Uterus (tissue), 4 donors: Measurements from ENCODE around the gene RCN2. TPM values are rescaled to one million over a fixed set of nuclear protein-coding genes. Genes with fewer than 3 reads are reported as not detected.
"Not testable (repeated sequence)": the region's sequence is repeated elsewhere in the genome, so short reads cannot be mapped to it uniquely, and the experiment has no call there.

Source experiments
- DNase-seq, 2 donors: peaks; one replicate each; pipeline ENCODE4 v3.0.0-alpha.2; 2019 to 2020
- H3K27ac ChIP-seq, 2 donors: fragments of 200-600 bp; sonication (generic); 1 replicate in 1 of 2; 2 replicates in 1 of 2; pipeline ENCODE4 v1.5.1; 2016 to 2018
- H3K27me3 ChIP-seq, 2 donors: fragments of 200-600 bp; sonication (generic); one replicate each; pipeline ENCODE4 v1.5.1; 2018 to 2019; ENCODE audit warnings: control low read depth in 1 of 2
- H3K36me3 ChIP-seq, 2 donors: fragments of 200-600 bp; sonication (generic); one replicate each; pipeline ENCODE4 v1.5.1; 2019; ENCODE audit warnings: control low read depth in 1 of 2
- H3K4me1 ChIP-seq, 2 donors: fragments of 200-600 bp; sonication (generic); one replicate each; pipeline ENCODE4 v1.5.1; 2018 to 2019; ENCODE audit warnings: control low read depth in 1 of 2
- H3K4me3 ChIP-seq, 2 donors: fragments of 200-600 bp; sonication (generic); 1 replicate in 1 of 2; 2 replicates in 1 of 2; pipeline ENCODE4 v1.5.1; 2018 to 2019; ENCODE audit warnings: mild to moderate bottlenecking in 1 of 2
- H3K9me3 ChIP-seq, 2 donors: fragments of 200-600 bp; sonication (generic); one replicate each; pipeline ENCODE4 v1.5.1; 2019; ENCODE audit warnings: control low read depth in 1 of 2
- POLR2A ChIP-seq, 2 donors: fragments of 450-650 bp; IDR thresholded peaks; one replicate each; pipeline ENCODE4 v1.6.1; 2016; ENCODE audit warnings: antibody characterized with exemption in 2 of 2, mild to moderate bottlenecking in 1 of 2, moderate library complexity in 1 of 2
- intact Hi-C: fragments of 100-400 bp; cut with DNase I; formaldehyde crosslinking; loops from one replicate; pipeline ENCODE4 v1.15.1; 2023; ENCODE audit warnings: low total_unique reads
- total RNA-seq, 4 donors: library from RNA; depleted of rRNA in 3 of 4; stranded (reverse); fragments of >200 nt in 3 of 4; gene quantifications; one replicate each; pipeline versions ENCODE4 v1.1.0 to v1.2.4, GENCODE V29; 2014 to 2023
- TF ChIP-seq, protein P1 (sequence below), 4 experiments: fragments of 200-600 bp in 2 of 4; fragments of 450-650 bp in 2 of 4; sonication (generic) in 2 of 4; IDR thresholded peaks; one replicate each; pipeline ENCODE4 v1.5.1; 2016 to 2019; ENCODE audit warnings: antibody characterized with exemption in 4 of 4, mild to moderate bottlenecking in 2 of 4, moderate library complexity in 1 of 4
- donor health status: DM: yes; HTN: yes; CAD: no.

The RCN2 gene
- total RNA-seq, 4 donors from 2014 or later: 26.1 to 108 (median 46.7) TPM

- no peak for TF ChIP-seq POLR2A (IDR thresholded peaks at IDR 0.05)
- TF ChIP-seq, protein P1, sequence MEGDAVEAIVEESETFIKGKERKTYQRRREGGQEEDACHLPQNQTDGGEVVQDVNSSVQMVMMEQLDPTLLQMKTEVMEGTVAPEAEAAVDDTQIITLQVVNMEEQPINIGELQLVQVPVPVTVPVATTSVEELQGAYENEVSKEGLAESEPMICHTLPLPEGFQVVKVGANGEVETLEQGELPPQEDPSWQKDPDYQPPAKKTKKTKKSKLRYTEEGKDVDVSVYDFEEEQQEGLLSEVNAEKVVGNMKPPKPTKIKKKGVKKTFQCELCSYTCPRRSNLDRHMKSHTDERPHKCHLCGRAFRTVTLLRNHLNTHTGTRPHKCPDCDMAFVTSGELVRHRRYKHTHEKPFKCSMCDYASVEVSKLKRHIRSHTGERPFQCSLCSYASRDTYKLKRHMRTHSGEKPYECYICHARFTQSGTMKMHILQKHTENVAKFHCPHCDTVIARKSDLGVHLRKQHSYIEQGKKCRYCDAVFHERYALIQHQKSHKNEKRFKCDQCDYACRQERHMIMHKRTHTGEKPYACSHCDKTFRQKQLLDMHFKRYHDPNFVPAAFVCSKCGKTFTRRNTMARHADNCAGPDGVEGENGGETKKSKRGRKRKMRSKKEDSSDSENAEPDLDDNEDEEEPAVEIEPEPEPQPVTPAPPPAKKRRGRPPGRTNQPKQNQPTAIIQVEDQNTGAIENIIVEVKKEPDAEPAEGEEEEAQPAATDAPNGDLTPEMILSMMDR (IDR thresholded peaks at IDR 0.05): no peak
- no peaks in the 10 kb centered on the region for H3K4me1 ChIP-seq
- no peaks in the 10 kb centered on the region for H3K9me3 ChIP-seq
- H3K27ac ChIP-seq: no peak overlapping the region
- H3K4me3 ChIP-seq: no peak overlapping the region
- intact Hi-C loops: no loop called here
- H3K36me3 ChIP-seq: no peaks in the 10 kb centered on the region
- H3K27me3 ChIP-seq: no peaks in the 10 kb centered on the region
- DNase-seq: no peak
Measured at GRCh38 chr15:76954744-76955143, 23.2 kb downstream of the RCN2 start.

DNA sequence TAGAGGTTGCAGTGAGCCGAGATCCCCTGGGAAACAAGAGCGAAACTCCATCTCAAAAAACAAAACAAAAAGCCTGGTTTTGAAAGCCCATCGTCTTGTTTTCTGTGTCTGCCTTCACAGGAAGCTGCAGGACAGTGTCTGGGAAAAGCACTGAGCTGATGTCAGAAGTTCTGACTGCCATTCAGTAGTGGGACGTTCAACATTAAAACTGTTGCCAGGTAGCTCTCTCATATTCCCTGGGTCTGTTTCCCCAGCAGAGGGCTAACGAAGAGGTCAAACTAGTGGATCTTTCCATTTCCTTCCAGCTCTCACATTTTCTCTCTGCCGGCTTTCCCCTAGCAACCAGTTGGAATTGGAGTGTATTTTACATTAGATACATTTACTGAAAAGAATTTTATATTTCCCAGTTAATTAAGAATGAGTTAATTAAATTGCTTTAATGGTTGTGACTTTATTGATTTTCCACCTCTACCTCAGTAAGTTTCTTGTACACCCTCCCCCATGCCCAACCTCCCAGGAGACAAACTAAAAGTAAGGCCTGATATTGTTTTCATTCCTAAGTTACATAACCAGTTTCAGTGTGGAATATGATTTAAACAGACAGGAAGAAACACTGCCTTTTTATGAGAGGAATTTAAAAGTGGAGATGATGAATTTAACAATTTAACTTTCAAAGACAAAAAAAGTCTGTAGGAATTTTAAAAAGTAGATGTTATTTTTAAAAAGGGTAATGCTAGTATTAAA, 29.9 kb downstream of the RCN2 start:
- H3K27ac ChIP-seq: no peak overlapping the region
- H3K9me3 ChIP-seq: no peaks in the 10 kb centered on the region
- intact Hi-C loops: no loop called here
- H3K27me3 ChIP-seq: no peaks in the 10 kb centered on the region
- H3K4me1 ChIP-seq: no peaks in the 10 kb centered on the region
- no peak for DNase-seq
- no peaks in the 10 kb centered on the region for H3K36me3 ChIP-seq
- TF ChIP-seq POLR2A (IDR thresholded peaks at IDR 0.05): no peak
- TF ChIP-seq, protein P1 (IDR thresholded peaks at IDR 0.05): no peak
- H3K4me3 ChIP-seq: no peak overlapping the region

DNA sequence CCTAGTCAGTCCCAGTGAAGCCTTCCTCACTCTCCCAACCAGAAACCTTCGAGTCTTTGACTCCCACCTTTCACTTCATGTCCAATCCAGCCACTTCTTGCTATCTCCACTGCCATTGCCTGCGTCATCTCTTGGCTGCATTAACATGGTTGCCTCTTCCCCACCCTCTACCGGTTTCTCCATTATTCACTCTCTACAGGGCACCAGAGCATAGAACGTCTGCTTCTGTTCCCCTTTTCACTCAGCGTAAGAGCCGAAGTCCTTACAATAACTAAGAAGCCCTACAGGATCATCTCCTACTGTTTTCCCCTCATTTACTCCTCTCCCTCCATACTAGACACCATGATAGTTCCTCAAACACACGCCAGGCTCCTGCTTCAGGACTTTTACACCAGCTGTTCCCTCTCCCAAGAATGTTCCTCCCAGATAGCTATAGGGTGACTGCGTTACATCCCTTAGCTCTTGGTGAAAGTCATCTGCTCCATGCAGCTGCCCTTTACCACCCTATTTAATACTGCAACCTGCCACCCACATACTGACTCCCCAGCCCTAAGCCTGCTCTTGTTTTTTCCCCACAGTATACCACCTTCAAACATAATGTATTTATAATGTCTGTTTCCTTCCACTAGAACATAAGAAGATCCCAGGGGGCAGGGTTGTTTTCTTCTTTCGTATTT, 30.9 kb downstream of the RCN2 start:
- H3K36me3 ChIP-seq: no peaks in the 10 kb centered on the region
- H3K27me3 ChIP-seq: no peaks in the 10 kb centered on the region
- no peak overlapping the region for H3K4me3 ChIP-seq
- H3K4me1 ChIP-seq: no peaks in the 10 kb centered on the region
- no peak for TF ChIP-seq POLR2A (IDR thresholded peaks at IDR 0.05)
- TF ChIP-seq, protein P1 (IDR thresholded peaks at IDR 0.05): no peak
- DNase-seq: no peak
- intact Hi-C loops: no loop called here
- H3K27ac ChIP-seq: no peak overlapping the region
- no peaks in the 10 kb centered on the region for H3K9me3 ChIP-seq

GRCh38 chr15:76963596-76963995, 32.0 kb downstream of the RCN2 start:
- no peaks in the 10 kb centered on the region for H3K27me3 ChIP-seq
- H3K9me3 ChIP-seq: no peaks in the 10 kb centered on the region
- DNase-seq: no peak
- no peaks in the 10 kb centered on the region for H3K36me3 ChIP-seq
- intact Hi-C loops: no loop called here
- no peak overlapping the region for H3K27ac ChIP-seq
- TF ChIP-seq, protein P1 (IDR thresholded peaks at IDR 0.05): no peak
- no peaks in the 10 kb centered on the region for H3K4me1 ChIP-seq
- no peak overlapping the region for H3K4me3 ChIP-seq

GRCh38 chr15:76964157-76964556, 32.6 kb downstream of the RCN2 start:
- no peaks in the 10 kb centered on the region for H3K27me3 ChIP-seq
- DNase-seq: no peak
- TF ChIP-seq, protein P1 (IDR thresholded peaks at IDR 0.05): no peak
- TF ChIP-seq POLR2A (IDR thresholded peaks at IDR 0.05): no peak
- H3K9me3 ChIP-seq: no peaks in the 10 kb centered on the region
- intact Hi-C loops: no loop called here
- no peak overlapping the region for H3K4me3 ChIP-seq
- H3K27ac ChIP-seq: no peak overlapping the region
- H3K36me3 ChIP-seq: no peaks in the 10 kb centered on the region
- H3K4me1 ChIP-seq: no peaks in the 10 kb centered on the region

- H3K27ac ChIP-seq: not testable (repeated sequence)
Measured at GRCh38 chr15:76966051-76966450, 34.5 kb downstream of the RCN2 start.

More at GRCh38 chr15:76966051-76966450, 34.5 kb downstream of the RCN2 start:
- H3K27me3 ChIP-seq, intact Hi-C loops, DNase-seq, H3K4me1 ChIP-seq, H3K4me3 ChIP-seq, H3K36me3 ChIP-seq, H3K9me3 ChIP-seq: not testable (repeated sequence)
